WTC11 (cell line): ENCODE measurements around the gene EFCAB8. TPM values are rescaled to one million over a fixed set of nuclear protein-coding genes. Genes with fewer than 3 reads are reported as not detected.

Experiments used
- ATAC-seq: fragments of 200-7000 bp; cut with Tn5 transposase; 2 replicates; pipeline ENCODE4 v1.10.0; 2021; ENCODE audit warnings: mild to moderate bottlenecking, moderate library complexity
- CTCF ChIA-PET: fragments of 300-600 bp; sonication (Branson Sonifier 250); formaldehyde crosslinking; loops from one replicate; lab custom pipeline; 2021; ENCODE audit warnings: antibody characterized with exemption; lab: Charles Lee
- POLR2A ChIA-PET: fragments of 350-600 bp; sonication (Branson Sonifier 250); formaldehyde crosslinking; loops from one replicate; lab custom pipeline; 2021; ENCODE audit warnings: antibody characterized with exemption; lab: Charles Lee
- DNase-seq: peaks from one replicate; pipeline ENCODE4 v3.0.0; 2021; ENCODE audit warnings: low spot score
- H3K27ac Mint-ChIP-seq: 2 replicates; pipeline ENCODE4 v1.8.0; 2021; ENCODE audit warnings: mixed read lengths
- H3K27me3 Mint-ChIP-seq: 2 replicates; pipeline ENCODE4 v1.8.0; 2021; ENCODE audit warnings: low read depth, mild to moderate bottlenecking, moderate library complexity, mixed read lengths
- H3K36me3 Mint-ChIP-seq: 2 replicates; pipeline ENCODE4 v1.8.0; 2021; ENCODE audit warnings: mixed read lengths
- H3K4me1 Mint-ChIP-seq: 2 replicates; pipeline ENCODE4 v1.8.0; 2022; ENCODE audit warnings: mixed read lengths
- H3K4me3 Mint-ChIP-seq: 2 replicates; pipeline ENCODE4 v1.8.0; 2021; ENCODE audit warnings: mild to moderate bottlenecking, moderate library complexity, mixed read lengths
- H3K9me3 Mint-ChIP-seq: 2 replicates; pipeline ENCODE4 v1.8.0; 2021; ENCODE audit warnings: mixed read lengths
- ARID4B ChIP-seq: sonication (generic); formaldehyde crosslinking; IDR thresholded peaks from 2 replicates; pipeline ENCODE4 v1.8.0; 2023; ENCODE audit warnings: missing genetic modification reagents, mild to moderate bottlenecking, borderline replicate concordance
- E2F4 ChIP-seq: sonication (generic); formaldehyde crosslinking; IDR thresholded peaks from 2 replicates; pipeline ENCODE4 v1.8.1; 2022; ENCODE audit warnings: low read depth, mild to moderate bottlenecking, moderate library complexity, missing genetic modification reagents, borderline replicate concordance
- ERG ChIP-seq: fragments of 250-450 bp; sonication (Bioruptor Pico); IDR thresholded peaks from 2 replicates; pipeline ENCODE4 v1.8.0; 2021; ENCODE audit warnings: mild to moderate bottlenecking
- IRF2 ChIP-seq: sonication (generic); formaldehyde crosslinking; IDR thresholded peaks from 2 replicates; pipeline ENCODE4 v1.8.0; 2022; ENCODE audit warnings: low read depth, missing genetic modification reagents, borderline replicate concordance
- KAT7 ChIP-seq: sonication (generic); formaldehyde crosslinking; IDR thresholded peaks from 2 replicates; pipeline ENCODE4 v1.8.1; 2023; ENCODE audit warnings: missing genetic modification reagents, mild to moderate bottlenecking, borderline replicate concordance
- MLX ChIP-seq: sonication (generic); formaldehyde crosslinking; IDR thresholded peaks from 2 replicates; pipeline ENCODE4 v1.8.1; 2023; ENCODE audit warnings: mild to moderate bottlenecking, missing genetic modification reagents, moderate library complexity
- NFATC4 ChIP-seq: fragments of 250-450 bp; sonication (Bioruptor Pico); IDR thresholded peaks from 2 replicates; pipeline ENCODE4 v1.9.0; 2021; ENCODE audit warnings: mild to moderate bottlenecking
- PRRX2 ChIP-seq: fragments of 250-450 bp; sonication (Bioruptor Pico); IDR thresholded peaks from 2 replicates; pipeline ENCODE4 v1.8.0; 2021; ENCODE audit warnings: mild to moderate bottlenecking
- TCF7 ChIP-seq: sonication (generic); formaldehyde crosslinking; IDR thresholded peaks from 2 replicates; pipeline ENCODE4 v1.8.0; 2022; ENCODE audit warnings: mild to moderate bottlenecking, low read depth, missing genetic modification reagents, moderate library complexity
- ZNF512 ChIP-seq: sonication (generic); formaldehyde crosslinking; IDR thresholded peaks from 2 replicates; pipeline ENCODE4 v1.8.1; 2022; ENCODE audit warnings: missing genetic modification reagents, borderline replicate concordance
- total RNA-seq: library from RNA; stranded (reverse); gene quantifications from 3 replicates; pipeline ENCODE4 v1.2.3, GENCODE V29; 2021
- TF ChIP-seq, protein P1 (sequence below): sonication (generic); formaldehyde crosslinking; IDR thresholded peaks from 2 replicates; pipeline ENCODE4 v1.8.0; 2023; ENCODE audit warnings: mild to moderate bottlenecking, missing genetic modification reagents
- TF ChIP-seq, protein P2 (sequence below): sonication (generic); formaldehyde crosslinking; IDR thresholded peaks from 2 replicates; pipeline ENCODE4 v1.8.0; 2022; ENCODE audit warnings: mild to moderate bottlenecking, missing genetic modification reagents
- TF ChIP-seq, protein P3 (sequence below): sonication (generic); formaldehyde crosslinking; IDR thresholded peaks from 2 replicates; pipeline ENCODE4 v1.8.1; 2023; ENCODE audit warnings: mild to moderate bottlenecking, missing genetic modification reagents
- TF ChIP-seq, protein P4 (sequence below): sonication (generic); formaldehyde crosslinking; IDR thresholded peaks from 2 replicates; pipeline ENCODE4 v1.8.0; 2022; ENCODE audit warnings: mild to moderate bottlenecking, missing genetic modification reagents

The EFCAB8 gene
- total RNA-seq, 1 experiment from 2014 or later, result 0.17 TPM

- DNase-seq (no peak), ATAC-seq (no peak)
- H3K27me3 Mint-ChIP-seq, result no peaks in the 10 kb centered on the region
- H3K9me3 Mint-ChIP-seq, result no peaks in the 10 kb centered on the region
- TF ChIP-seq TCF7 (CRISPR knock-in tag), result no peak
- TF ChIP-seq, protein P1, sequence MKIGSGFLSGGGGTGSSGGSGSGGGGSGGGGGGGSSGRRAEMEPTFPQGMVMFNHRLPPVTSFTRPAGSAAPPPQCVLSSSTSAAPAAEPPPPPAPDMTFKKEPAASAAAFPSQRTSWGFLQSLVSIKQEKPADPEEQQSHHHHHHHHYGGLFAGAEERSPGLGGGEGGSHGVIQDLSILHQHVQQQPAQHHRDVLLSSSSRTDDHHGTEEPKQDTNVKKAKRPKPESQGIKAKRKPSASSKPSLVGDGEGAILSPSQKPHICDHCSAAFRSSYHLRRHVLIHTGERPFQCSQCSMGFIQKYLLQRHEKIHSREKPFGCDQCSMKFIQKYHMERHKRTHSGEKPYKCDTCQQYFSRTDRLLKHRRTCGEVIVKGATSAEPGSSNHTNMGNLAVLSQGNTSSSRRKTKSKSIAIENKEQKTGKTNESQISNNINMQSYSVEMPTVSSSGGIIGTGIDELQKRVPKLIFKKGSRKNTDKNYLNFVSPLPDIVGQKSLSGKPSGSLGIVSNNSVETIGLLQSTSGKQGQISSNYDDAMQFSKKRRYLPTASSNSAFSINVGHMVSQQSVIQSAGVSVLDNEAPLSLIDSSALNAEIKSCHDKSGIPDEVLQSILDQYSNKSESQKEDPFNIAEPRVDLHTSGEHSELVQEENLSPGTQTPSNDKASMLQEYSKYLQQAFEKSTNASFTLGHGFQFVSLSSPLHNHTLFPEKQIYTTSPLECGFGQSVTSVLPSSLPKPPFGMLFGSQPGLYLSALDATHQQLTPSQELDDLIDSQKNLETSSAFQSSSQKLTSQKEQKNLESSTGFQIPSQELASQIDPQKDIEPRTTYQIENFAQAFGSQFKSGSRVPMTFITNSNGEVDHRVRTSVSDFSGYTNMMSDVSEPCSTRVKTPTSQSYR (CRISPR knock-in tag), result no peak
- TF ChIP-seq, protein P2, sequence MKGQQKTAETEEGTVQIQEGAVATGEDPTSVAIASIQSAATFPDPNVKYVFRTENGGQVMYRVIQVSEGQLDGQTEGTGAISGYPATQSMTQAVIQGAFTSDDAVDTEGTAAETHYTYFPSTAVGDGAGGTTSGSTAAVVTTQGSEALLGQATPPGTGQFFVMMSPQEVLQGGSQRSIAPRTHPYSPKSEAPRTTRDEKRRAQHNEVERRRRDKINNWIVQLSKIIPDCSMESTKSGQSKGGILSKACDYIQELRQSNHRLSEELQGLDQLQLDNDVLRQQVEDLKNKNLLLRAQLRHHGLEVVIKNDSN (CRISPR knock-in tag), result no peak
- TF ChIP-seq KAT7 (CRISPR knock-in tag), result no peak
- no peak for TF ChIP-seq IRF2 (CRISPR knock-in tag)
- TF ChIP-seq NFATC4 (CRISPR knock-in tag), result no peak
- H3K36me3 Mint-ChIP-seq, result no peaks in the 10 kb centered on the region
- peaks cover 13% of the 10 kb centered on the region for H3K4me1 Mint-ChIP-seq
- CTCF ChIA-PET, result interaction anchor here (3.0 kb wide), 1 partner anchor 36 kb away, joined by 20 read pairs; no protein-coding TSS in a partner anchor
- H3K4me3 Mint-ChIP-seq, result no peak overlapping the region
- POLR2A ChIA-PET, result no interaction called here
- no peak overlapping the region; the same call in 1 of the 2 replicates for H3K27ac Mint-ChIP-seq
Measured at GRCh38 chr20:32891926-32892660, 33.4 kb downstream of the EFCAB8 start.

- ChIA-PET POLR2A (interaction anchor here (0.6 to 0.7 kb wide), 2 partner anchors 174 to 595 kb away, joined by 3 read pairs; no protein-coding TSS in a partner anchor), CTCF (interaction anchor here (1.0 to 3.0 kb wide), 16 partner anchors 9 to 220 kb away, joined by 3 to 20 read pairs (median 6); partner anchors contain the start of gene C20orf203)
- ATAC-seq (peak; percentile 16; the same call in 1 of the 2 replicates), DNase-seq (no peak)
- Mint-ChIP-seq H3K36me3 (no peaks in the 10 kb centered on the region), H3K27me3 (no peaks in the 10 kb centered on the region), H3K9me3 (no peaks in the 10 kb centered on the region), H3K4me3 (no peak overlapping the region), H3K27ac (no peak overlapping the region), H3K4me1 (peaks cover 5% of the 10 kb centered on the region)
- no peak for TF ChIP-seq ZNF512 (CRISPR knock-in tag)
- no peak for TF ChIP-seq E2F4 (CRISPR knock-in tag)
- TF ChIP-seq, protein P3, sequence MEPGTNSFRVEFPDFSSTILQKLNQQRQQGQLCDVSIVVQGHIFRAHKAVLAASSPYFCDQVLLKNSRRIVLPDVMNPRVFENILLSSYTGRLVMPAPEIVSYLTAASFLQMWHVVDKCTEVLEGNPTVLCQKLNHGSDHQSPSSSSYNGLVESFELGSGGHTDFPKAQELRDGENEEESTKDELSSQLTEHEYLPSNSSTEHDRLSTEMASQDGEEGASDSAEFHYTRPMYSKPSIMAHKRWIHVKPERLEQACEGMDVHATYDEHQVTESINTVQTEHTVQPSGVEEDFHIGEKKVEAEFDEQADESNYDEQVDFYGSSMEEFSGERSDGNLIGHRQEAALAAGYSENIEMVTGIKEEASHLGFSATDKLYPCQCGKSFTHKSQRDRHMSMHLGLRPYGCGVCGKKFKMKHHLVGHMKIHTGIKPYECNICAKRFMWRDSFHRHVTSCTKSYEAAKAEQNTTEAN (CRISPR knock-in tag), result no peak
- TF ChIP-seq ERG (CRISPR knock-in tag), result no peak
- TF ChIP-seq ARID4B (CRISPR knock-in tag), result no peak
- TF ChIP-seq MLX (CRISPR knock-in tag), result no peak
- TF ChIP-seq PRRX2 (CRISPR knock-in tag), result no peak
- TF ChIP-seq, protein P4, sequence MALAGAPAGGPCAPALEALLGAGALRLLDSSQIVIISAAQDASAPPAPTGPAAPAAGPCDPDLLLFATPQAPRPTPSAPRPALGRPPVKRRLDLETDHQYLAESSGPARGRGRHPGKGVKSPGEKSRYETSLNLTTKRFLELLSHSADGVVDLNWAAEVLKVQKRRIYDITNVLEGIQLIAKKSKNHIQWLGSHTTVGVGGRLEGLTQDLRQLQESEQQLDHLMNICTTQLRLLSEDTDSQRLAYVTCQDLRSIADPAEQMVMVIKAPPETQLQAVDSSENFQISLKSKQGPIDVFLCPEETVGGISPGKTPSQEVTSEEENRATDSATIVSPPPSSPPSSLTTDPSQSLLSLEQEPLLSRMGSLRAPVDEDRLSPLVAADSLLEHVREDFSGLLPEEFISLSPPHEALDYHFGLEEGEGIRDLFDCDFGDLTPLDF, result no peak
Measured at GRCh38 chr20:32893263-32894025, 34.7 kb downstream of the EFCAB8 start.
